ENCODE data around the gene SULT1E1. TPM values are rescaled to one million over a fixed set of nuclear protein-coding genes. Genes with fewer than 3 reads are reported as not detected.
"Not testable (repeated sequence)": the region's sequence is repeated elsewhere in the genome, so short reads cannot be mapped to it uniquely, and the experiment has no call there.

SULT1E1 gene
- total RNA-seq, 2 donors from 2014 or later, result not detected

DNA sequence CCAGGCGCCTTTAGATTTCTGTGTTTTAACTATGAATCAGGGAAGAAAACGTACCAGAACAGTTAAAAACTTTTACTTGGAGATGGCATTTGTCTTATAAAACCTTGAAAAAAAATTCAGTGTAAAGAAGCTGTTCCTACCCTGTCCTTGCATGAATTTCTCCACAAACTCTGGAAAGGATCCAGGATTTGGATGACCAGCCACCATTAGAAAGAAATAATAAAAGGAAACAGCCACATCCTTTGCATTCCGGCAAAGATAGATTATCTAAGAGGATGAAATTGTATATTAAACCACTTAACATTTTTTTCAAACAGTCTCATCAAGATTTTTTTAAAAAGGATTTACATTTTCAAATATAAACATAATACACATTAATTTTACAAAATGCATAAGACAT lies 10.6 kb downstream of the SULT1E1 start:
- intact Hi-C loops (cut with DNase I), result no loop called here
- DNase-seq (ENCODE audit: low spot score), result no peak

DNA sequence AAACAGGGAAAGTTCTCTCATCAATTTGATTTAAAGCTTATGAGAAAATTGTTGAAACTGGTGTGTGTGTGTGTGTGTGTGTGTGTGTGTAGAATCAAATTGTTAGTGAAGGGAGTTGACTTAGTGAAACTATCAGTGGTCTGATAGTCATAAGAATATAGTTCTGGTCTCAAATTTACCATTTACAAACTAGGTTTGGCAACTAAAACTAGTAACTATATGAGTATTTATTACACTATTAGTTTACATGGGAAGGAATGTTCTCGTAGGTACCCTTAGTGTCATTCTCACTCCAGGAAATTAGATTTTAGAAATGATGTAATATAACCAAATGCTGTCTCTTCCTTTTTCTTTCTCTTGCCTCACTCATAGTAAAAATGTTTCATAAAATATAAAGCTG lies 11.9 kb downstream of the SULT1E1 start:
- DNase-seq (ENCODE audit: low spot score), result no peak
- intact Hi-C loops (cut with DNase I), result no loop called here

DNA sequence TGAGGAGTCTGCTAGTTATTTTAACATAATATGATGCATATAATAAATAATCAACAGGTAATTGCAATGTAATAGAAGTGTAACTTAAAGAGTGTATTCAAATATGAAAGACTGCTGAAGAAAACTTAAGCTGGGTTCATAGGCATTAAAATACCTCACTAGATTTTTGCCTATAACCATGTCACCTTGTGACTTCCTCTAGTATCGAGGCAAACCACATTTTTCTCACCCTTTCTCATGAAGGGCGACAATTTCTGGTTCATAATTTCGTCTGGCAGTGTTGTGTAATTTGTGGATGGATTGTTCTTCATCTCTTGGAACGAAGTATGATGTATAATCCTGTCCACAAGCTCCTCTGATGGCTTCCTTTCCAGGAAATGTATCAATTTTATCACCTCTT lies 16.0 kb downstream of the SULT1E1 start:
- intact Hi-C loops (cut with DNase I), result no loop called here
- DNase-seq (ENCODE audit: low spot score), result no peak

DNA sequence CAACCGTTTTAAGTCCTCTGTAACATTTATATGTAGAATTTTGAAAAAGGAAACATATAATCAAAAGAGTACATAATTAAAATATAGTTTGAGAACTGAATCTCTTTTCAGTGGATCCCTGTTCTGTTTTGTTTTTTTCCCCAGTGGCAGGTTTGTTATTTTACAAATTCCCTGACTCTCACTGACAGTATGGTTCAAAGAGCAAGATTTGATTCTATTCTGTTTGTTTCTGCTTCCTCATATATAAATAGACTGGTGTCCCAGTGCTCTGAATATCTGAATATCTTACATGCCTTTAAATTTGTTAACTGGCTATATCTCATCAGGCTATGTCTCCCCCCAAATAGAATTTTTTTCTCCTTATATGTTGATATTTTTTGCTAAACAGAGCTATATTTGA lies 16.6 kb downstream of the SULT1E1 start:
- no peak for DNase-seq (ENCODE audit: low spot score)
- intact Hi-C loops (cut with DNase I), result no loop called here

DNA sequence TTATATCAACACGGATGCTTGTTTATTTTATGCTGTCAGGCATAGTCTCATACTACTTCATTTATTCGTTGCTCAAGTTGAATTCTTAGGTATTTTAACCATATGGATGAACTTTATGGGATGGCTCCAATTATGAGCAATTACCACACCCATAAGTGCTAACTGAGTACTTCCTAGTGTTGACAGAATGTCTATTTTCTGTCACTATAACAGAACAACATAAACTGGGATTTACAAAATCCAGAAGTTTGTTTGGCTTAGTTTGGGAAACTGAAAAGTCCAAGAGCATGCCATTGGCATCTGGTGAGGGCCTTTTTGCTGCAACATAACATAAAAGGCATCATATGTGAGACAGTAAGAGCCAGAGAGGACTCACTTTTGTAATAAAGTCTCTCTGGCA lies 21.0 kb downstream of the SULT1E1 start:
- DNase-seq (ENCODE audit: low spot score), result no peak
- intact Hi-C loops (cut with DNase I), result no loop called here

DNA sequence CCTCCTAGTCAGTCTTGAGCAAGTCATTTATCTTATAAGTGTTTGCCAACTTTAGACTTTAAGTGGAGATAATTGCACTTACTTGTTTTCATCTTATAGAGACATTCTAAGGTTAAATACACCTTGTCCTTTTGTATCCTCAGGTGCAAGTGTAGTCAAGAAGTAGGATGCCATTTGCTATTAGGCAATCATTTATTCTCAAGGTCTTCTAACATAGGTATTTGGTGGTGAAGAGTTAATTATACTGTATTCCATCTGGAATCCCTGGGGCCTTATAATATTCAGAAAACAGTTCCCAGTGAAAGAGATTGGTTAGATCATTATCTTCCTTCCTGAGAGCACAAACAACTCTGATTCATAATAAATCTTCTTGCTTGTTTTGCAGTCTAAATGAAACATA lies 23.7 kb downstream of the SULT1E1 start:
- DNase-seq (ENCODE audit: low spot score), result no peak
- intact Hi-C loops (cut with DNase I), result no loop called here

DNA sequence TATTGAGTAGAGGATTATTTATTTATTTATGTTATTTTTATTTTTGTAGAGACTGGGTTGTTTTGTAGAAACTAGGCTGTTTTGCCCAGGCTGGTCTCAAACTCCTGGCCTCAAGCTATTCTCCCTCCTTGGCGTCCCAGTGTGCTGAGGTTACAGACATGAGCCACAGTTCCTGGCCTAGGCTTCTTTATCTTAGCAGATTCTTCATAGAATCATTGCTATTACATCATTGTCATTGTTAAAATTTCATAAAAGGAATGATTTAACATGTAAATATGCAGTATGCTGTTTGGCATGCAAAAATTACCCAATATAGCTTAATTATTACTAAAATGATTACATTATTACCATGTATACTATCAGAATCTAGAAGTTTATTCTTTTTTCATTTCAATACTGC lies 24.2 kb downstream of the SULT1E1 start:
- intact Hi-C loops (cut with DNase I), result no loop called here
- no peak for DNase-seq (ENCODE audit: low spot score)

DNA sequence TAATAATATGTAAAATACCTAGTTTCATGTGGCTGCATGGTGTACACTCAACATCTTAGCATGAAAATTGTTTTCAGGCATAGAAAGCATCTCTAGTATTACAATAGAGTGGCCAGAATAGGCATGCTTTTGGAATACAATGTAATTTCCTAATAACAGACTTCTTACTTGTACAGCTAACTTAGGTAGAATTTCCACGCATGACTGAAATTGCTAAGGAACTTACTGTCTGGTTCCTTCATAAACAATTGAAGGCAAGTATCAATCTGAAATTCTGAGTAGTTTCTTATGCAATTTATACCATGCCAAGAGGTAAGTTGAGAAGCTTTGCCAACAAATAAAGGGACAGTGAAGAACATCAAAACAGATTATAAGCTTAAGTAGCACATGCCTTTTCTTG lies 26.7 kb downstream of the SULT1E1 start:
- intact Hi-C loops (cut with DNase I), result no loop called here
- DNase-seq (ENCODE audit: low spot score), result no peak

DNA sequence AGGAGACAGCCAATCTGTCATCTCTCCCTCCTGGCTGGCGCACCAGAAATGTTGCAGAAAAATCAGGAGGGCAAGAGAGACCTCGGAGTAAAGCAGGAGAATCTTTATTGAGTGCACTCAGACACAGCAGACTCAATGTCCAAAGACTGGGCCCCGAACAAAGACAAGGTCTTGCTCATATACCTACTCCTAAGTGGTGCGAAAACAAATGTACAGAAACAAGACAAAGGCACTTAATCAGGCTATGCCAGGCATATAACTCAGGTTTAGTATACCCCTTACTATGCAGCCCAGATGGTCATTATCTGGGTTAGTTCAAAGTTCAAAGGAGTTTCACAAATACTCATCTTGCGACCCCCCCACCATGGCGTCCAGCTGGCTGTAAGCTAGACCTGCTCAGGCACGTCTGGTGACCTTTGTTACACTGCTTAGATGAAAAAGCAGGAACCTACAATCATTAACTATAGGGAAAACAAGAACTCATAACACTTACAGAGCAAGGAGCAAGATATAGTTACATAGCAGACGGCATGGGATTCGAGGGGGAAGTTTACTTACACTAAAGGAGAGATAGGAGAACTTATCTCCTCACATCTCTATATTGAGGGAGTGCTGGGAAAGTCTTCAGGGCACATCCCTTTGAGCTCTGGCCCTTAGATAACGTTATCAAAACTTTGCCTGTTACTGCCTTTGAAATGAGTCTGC lies 27.5 kb downstream of the SULT1E1 start:
- intact Hi-C loops (cut with DNase I), result no loop called here
- DNase-seq (ENCODE audit: low spot score), result peak; percentile 51

DNA sequence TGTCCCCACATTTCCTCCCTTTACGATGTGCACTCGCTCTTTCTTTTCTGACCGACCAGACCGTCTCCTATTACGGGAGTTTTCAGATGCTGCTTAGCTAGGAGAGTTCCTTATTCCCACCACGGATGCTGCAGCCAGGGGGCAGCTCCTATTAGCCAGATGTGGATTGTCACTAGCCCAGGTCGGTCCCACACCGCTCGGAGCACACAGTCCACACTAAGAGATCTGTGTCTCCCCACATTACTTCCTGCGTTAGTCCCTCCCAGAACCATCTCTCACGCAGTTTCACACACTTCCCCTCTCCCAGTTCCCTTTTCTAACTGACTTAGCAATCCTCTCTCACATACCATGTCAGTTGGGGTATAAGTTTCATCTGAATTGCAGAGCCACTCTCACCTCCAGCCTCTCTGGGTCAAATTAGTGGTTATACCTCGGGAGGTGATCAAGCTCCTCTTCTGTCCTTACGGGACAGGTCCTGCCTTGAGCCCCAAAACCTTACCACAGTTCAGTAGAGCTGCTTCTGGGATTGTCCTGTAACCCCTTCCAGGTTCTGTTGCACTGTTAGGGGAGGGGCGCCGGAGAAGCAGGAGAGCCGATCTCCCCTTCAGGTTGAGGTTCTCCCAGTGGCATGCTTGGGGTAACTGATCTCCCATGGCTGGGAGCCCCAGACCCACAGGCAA lies 28.2 kb downstream of the SULT1E1 start:
- intact Hi-C loops (cut with DNase I), result no loop called here

DNA sequence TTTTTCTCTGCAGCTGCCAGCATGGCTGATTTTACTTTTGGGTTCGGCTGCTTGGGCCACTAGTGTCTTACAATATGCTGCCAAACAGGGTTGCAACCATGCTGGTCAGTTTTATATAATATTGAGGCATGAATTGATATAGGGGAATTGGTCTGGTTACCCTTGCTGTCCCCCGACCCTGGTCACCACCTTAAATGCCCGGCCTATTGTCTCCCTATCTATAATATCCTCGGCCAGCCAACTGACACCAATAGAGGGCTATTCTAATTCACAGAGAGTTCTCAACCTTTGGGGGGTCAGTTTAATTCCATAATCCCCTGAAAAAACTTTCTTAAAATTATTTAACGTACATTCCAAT lies 28.7 kb downstream of the SULT1E1 start:
- peak; percentile 35 for DNase-seq (ENCODE audit: low spot score)
- intact Hi-C loops (cut with DNase I), result no loop called here

More for the DNA sequence above, 28.2 kb downstream of the SULT1E1 start:
- DNase-seq (ENCODE audit: low spot score), result peak; percentile 59

DNA sequence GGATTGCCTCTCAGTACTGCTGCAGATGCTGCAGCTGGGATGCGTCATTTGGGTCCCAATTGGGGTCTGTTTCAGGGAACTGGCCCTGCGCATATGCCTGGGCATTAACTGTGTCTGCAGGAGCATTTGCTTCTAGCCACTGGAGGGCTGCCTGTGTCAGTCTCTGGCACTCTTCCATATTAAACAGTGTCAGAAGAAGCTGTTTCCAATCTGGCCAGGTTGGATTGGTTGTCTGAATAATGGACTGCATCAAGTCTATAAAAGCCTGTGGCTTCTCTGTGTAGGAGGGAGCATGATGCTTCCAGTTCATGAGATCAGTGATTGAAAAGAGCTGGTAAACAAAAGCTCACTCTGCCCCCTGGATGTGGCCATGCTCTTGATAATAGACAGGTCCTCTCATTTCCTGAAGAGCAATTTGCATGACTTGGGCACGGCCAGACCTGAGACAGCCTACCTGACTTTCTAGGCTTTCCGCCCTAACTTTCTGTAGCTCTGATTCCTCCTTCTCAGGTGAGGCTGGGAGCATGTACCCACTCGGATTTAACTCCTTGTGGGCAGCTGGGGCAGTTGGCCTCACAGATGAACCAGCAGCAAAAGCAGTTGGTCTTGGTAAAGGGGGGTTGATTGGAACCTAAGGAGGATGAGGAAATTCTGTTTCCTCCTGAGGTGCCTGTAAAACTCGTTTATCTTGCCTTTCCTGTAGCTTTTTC lies 29.2 kb downstream of the SULT1E1 start:
- intact Hi-C loops (cut with DNase I), result no loop called here
- DNase-seq (ENCODE audit: low spot score), result peak; percentile 54

DNA sequence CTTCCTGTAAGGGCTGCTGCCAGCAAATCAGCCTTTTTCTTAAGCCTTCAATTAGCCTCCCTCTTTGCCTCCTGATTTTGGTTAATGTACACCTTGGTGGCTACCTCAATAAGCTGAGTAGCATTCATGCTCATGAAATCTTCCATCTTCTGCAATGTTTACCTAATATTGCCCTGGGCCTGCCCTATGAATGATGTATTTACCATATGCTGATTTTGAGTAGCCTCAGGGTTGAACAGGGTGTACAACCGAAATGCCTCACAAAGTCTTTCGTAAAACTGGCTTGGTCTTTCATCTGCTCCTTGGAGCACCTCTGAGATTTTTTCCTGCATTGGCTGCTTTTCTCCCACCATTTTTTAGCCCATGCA lies 29.8 kb downstream of the SULT1E1 start:
- intact Hi-C loops (cut with DNase I), result no loop called here
- no peak for DNase-seq (ENCODE audit: low spot score)

DNA sequence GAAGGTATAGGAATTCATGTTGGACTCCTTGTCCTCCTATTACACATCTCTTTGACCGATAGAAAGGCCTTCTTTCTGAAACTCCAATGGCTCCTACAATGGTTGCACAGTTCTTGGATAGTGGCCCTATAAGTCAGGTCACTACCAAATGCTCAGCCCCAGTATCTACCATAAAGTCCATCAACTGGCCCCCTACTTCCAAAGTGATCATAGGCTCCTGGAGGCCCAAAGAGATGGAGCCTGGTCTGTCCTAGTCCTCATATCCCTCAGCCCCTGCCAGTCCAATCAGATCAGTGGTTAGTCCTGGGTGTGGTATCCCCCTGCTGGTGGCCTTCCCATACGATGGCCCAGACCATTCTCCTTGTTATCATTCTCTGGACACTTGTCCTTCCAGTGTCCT lies 30.3 kb downstream of the SULT1E1 start:
- intact Hi-C loops (cut with DNase I), result no loop called here
- no peak for DNase-seq (ENCODE audit: low spot score)

DNA sequence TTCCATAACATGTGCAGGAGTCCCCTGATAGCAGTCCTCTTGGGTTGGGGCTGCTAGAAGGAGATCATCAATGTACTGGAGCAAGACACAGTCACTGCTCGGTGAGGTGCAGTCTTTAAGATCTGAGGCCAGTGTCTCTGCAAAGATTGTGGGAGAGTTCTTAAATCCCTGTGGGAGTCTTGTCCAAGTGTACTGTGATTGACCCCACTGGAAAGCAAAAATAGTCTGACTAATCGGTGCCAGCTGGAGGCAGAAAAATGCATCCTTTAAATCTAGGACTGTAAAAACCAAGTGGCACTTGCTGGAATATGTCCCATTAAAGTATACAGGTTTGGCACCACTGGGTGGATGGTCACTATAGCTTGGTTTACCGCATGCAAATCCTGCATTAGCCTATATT lies 31.1 kb downstream of the SULT1E1 start:
- DNase-seq (ENCODE audit: low spot score), result peak; percentile 28
- intact Hi-C loops (cut with DNase I), result no loop called here

DNA sequence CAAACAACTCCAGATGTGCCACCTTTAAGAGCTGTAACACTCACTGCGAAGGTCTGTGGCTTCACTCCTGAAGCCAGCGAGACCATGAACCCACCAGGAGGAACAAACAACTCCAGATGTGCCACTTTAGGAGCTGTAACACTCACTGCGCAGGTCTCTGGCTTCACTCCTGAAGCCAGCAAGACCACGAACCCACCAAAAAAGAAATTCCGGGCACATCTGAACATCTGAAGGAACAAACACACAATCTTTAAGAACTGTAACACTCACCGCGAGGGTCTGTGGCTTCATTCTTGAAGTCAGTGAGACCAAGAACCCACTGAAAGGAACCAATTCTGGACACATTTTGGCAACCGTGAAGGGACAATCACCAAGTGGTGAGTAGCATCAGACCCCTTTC lies 34.9 kb downstream of the SULT1E1 start:
- intact Hi-C loops (cut with DNase I); DNase-seq (ENCODE audit: low spot score): not testable (repeated sequence)

DNA sequence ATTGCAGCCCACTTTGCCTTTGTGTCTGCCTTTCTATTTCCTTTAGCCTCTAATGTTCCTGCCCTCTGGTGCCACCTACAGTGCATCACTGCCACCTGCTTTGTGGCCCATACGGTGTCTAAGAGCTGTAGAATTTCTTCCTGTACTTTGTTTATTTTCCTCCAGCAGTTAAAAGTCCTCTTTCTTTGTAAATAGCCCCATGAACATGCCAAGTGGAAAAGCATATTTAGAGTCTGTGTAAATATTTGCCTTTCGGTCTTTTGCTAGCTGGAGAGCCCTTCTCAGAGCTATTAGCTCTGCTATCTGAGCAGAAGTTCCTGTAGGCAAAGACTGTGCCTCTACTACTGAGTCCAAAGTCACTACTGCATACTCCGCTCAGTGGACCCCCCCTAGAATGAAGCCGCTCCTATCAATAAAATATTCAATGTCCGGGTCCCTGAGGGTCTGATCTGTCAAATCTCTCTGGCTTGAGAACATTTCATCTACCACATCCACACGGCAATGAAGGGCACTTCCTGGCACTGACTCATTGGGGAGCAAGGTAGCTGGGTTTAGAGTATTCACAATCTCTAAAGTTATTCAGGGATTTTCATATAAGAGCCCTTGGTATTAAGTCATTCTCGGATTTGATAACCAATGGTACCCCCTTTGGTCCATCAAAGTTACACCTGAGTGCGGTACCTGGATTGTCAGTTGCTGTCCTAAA lies 36.3 kb downstream of the SULT1E1 start:
- intact Hi-C loops (cut with DNase I), result no loop called here
- peak; percentile 35 for DNase-seq (ENCODE audit: low spot score)

DNA sequence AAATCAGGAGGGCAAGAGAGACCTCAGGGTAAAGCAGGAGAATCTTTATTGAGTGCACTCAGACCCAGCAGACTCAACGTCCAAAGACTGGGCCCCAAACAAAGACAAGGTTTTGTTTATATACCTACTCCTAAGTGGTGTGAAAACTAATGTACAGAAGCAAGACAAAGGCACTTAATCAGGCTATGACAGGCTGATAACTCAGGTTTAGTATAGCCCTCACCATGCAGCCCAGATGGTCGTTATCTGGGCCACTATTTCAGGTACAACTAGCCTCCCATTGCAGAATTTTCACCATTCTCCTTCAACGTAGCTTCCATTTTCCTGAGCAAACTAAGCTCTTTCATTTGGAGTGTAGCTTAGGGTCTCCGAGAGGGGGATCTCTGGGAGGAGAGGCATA lies 36.9 kb downstream of the SULT1E1 start:
- intact Hi-C loops (cut with DNase I), result no loop called here
- no peak for DNase-seq (ENCODE audit: low spot score)

DNA sequence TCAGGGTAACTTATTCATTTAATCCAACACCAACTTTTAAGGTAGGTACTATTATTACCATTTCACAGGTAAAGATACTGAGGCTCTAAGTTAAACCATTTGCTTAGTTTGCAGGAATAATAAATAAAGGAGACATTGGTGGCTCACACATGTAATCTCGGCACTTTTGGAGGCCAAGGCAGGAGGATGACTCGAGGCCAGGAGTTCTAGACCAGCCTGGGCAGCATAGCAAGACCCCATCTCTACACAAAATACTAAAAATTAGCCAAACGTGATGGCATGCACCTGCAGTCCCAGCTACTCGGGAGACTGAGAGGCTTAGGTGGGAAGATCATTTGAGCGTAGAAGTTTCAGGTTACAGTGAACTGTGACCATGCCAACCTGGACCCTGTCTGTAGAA lies 37.7 kb downstream of the SULT1E1 start:
- intact Hi-C loops (cut with DNase I), result no loop called here

DNA sequence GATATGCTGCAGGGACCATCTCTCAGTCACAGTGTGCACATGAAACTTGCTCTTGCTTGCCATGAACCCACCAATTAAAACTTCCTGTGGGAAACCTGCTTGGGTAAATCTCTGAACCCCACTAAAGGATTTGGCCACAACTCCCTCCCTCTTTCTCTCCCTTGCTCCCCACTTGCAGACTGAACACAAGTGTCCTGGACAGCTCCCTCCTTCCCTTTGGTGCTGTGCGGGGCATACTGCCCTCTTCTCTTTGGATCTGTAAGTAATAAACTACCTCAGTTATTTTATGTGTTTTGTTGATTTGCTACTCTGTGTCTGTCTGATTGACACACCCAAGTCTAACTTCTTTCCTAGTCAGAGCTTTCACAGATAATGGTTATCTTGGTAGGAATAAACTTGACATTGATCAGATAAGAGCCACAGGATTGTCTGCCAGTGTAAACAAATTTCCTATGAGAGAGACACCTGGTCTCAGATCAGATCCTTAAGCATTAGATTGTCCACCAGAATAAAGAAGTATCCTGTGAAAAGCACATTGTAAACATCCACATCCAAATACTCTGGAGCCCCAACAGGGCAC lies 41.8 kb downstream of the SULT1E1 start:
- intact Hi-C loops (cut with DNase I), result no loop called here
- no peak for DNase-seq (ENCODE audit: low spot score)

More for the DNA sequence above, 37.7 kb downstream of the SULT1E1 start:
- peak; percentile 22 for DNase-seq (ENCODE audit: low spot score)
